ENCODE measurements around the gene HDAC9. TPM values are rescaled to one million over a fixed set of nuclear protein-coding genes. Genes with fewer than 3 reads are reported as not detected.

Gene HDAC9
- total RNA-seq, 1 experiment from 2014 or later, result 4.3 TPM

DNA sequence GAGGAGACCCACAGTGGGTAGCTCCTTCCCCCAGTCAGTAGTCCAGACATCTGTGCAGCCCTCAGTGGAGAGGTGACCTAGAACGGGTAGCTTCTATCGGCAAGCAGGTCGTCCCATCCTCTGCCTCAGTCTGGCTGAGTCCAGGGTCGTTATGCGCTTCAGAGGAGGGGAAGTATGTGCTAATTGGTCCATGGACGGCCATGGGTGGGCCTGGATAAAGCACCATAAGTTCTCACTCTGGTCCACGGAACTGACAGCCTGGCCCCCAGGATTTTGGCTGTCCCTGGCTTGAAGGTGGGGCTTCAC lies 78.6 kb downstream of the HDAC9 start:
- DNase-seq (ENCODE audit: low read depth, low spot score), result no peak
- no TSS peak for BruUV-seq (replicated peaks)
- Histone ChIP-seq H4K20me1 (ENCODE audit: insufficient read depth) (no peaks in the 10 kb centered on the region), H3K9me2 (ENCODE audit: insufficient read depth) (no peaks in the 10 kb centered on the region), H3K36me3 (ENCODE audit: control insufficient read depth in 1 of 2, insufficient read depth in 2 of 2, low read length in 2 of 2) (no peaks in the 10 kb centered on the region), H3K4me1 (ENCODE audit: control insufficient read depth in 1 of 2, insufficient read depth in 2 of 2, low read length in 2 of 2) (peaks cover 3 to 4% of the 10 kb centered on the region in 2 experiments; a peak in 2 of 4 replicates), H3K9me3 (ENCODE audit: control insufficient read depth in 1 of 2, insufficient read depth in 1 of 2, low read depth in 1 of 2, low read length in 2 of 2) (no peaks in the 10 kb centered on the region), H3K4me2 (ENCODE audit: low read length) (no peak overlapping the region), H3K4me3 (replicated peaks in 1 of 2; ENCODE audit: low read depth in 1 of 2, low read length in 2 of 2) (no peak overlapping the region), H2AFZ (ENCODE audit: low read depth, low read length, poor library complexity, severe bottlenecking) (no peak overlapping the region), H3K9ac (ENCODE audit: low read length) (no peak overlapping the region), H3K27ac (ENCODE audit: low read depth, low read length) (no peak overlapping the region), H3K79me2 (ENCODE audit: insufficient read depth, low read length) (no peaks in the 10 kb centered on the region), H3K27me3 (ENCODE audit: insufficient read depth, low read length) (no peaks in the 10 kb centered on the region)
- no peak for ATAC-seq
- CTCF ChIA-PET, result interaction anchor here (1.1 kb wide), 1 partner anchor 218 kb away, joined by 3 read pairs; no protein-coding TSS in a partner anchor
- RAD21 ChIA-PET (ENCODE audit: low non-redundant PET in 1 of 2, low total read pairs in 2 of 2, uncharacterized antibody in 2 of 2, unreplicated experiment in 2 of 2), result no interaction called here
- TF ChIP-seq RAD21 (IDR thresholded peaks at IDR 0.05; ENCODE audit: low read depth), result no peak
- TF ChIP-seq, protein P1, sequence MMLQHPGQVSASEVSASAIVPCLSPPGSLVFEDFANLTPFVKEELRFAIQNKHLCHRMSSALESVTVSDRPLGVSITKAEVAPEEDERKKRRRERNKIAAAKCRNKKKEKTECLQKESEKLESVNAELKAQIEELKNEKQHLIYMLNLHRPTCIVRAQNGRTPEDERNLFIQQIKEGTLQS (IDR thresholded peaks at IDR 0.05), result no peak
- TF ChIP-seq, protein P2, sequence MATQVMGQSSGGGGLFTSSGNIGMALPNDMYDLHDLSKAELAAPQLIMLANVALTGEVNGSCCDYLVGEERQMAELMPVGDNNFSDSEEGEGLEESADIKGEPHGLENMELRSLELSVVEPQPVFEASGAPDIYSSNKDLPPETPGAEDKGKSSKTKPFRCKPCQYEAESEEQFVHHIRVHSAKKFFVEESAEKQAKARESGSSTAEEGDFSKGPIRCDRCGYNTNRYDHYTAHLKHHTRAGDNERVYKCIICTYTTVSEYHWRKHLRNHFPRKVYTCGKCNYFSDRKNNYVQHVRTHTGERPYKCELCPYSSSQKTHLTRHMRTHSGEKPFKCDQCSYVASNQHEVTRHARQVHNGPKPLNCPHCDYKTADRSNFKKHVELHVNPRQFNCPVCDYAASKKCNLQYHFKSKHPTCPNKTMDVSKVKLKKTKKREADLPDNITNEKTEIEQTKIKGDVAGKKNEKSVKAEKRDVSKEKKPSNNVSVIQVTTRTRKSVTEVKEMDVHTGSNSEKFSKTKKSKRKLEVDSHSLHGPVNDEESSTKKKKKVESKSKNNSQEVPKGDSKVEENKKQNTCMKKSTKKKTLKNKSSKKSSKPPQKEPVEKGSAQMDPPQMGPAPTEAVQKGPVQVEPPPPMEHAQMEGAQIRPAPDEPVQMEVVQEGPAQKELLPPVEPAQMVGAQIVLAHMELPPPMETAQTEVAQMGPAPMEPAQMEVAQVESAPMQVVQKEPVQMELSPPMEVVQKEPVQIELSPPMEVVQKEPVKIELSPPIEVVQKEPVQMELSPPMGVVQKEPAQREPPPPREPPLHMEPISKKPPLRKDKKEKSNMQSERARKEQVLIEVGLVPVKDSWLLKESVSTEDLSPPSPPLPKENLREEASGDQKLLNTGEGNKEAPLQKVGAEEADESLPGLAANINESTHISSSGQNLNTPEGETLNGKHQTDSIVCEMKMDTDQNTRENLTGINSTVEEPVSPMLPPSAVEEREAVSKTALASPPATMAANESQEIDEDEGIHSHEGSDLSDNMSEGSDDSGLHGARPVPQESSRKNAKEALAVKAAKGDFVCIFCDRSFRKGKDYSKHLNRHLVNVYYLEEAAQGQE (IDR thresholded peaks at IDR 0.05; ENCODE audit: low read depth), result no peak
- TF ChIP-seq SRF (IDR thresholded peaks at IDR 0.05; ENCODE audit: low read depth), result no peak
- intact Hi-C loops (cut with micrococcal nuclease), result no loop called here
- POLR2A ChIA-PET, result no interaction called here

DNA sequence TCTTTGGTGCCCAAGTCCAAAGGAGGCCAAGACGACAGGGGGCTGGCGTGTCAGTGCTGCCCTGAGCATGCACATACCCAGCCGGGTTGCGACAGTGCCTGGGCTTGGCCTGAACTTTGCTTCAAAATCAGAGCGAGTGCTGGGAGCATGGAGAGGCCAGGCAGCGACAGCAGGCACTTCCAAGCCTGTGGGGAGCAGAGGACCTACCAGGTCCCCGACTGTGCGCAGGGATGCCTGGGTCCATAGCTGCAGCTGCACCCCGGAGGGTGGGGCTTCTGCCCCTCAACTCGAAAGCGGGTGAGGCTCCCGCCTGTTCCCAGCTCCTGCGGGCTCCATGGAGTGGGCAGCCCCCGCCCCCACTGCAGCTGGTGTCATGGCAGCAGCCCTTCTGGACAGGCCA lies 79.1 kb downstream of the HDAC9 start:
- no peak overlapping the region for H3K27ac ChIP-seq (ENCODE audit: low read depth, low read length)
- H3K79me2 ChIP-seq (ENCODE audit: insufficient read depth, low read length), result no peaks in the 10 kb centered on the region
- H4K20me1 ChIP-seq (ENCODE audit: insufficient read depth), result no peaks in the 10 kb centered on the region
- intact Hi-C loops (cut with micrococcal nuclease), result no loop called here
- no TSS peak for BruUV-seq (replicated peaks)
- H3K9ac ChIP-seq (ENCODE audit: low read length), result no peak overlapping the region
- POLR2A ChIA-PET, result no interaction called here
- H3K27me3 ChIP-seq (ENCODE audit: insufficient read depth, low read length), result no peaks in the 10 kb centered on the region
- H3K4me3 ChIP-seq (replicated peaks in 1 of 2; ENCODE audit: low read depth in 1 of 2, low read length in 2 of 2), result no peak overlapping the region
- no peak overlapping the region for H2AFZ ChIP-seq (ENCODE audit: low read depth, low read length, poor library complexity, severe bottlenecking)
- CTCF ChIA-PET, result interaction anchor here (0.5 to 1.2 kb wide), 2 partner anchors 20 to 222 kb away, joined by 3 read pairs; no protein-coding TSS in a partner anchor
- H3K9me3 ChIP-seq (ENCODE audit: control insufficient read depth in 1 of 2, insufficient read depth in 1 of 2, low read depth in 1 of 2, low read length in 2 of 2), result no peaks in the 10 kb centered on the region
- no peak for ATAC-seq
- no peaks in the 10 kb centered on the region for H3K36me3 ChIP-seq (ENCODE audit: control insufficient read depth in 1 of 2, insufficient read depth in 2 of 2, low read length in 2 of 2)
- peaks cover 3 to 4% of the 10 kb centered on the region in 2 experiments; a peak in 2 of 4 replicates for H3K4me1 ChIP-seq (ENCODE audit: control insufficient read depth in 1 of 2, insufficient read depth in 2 of 2, low read length in 2 of 2)
- no peaks in the 10 kb centered on the region for H3K9me2 ChIP-seq (ENCODE audit: insufficient read depth)
- DNase-seq (ENCODE audit: low read depth, low spot score), result no peak
- no peak overlapping the region for H3K4me2 ChIP-seq (ENCODE audit: low read length)
- RAD21 ChIA-PET (ENCODE audit: low non-redundant PET in 1 of 2, low total read pairs in 2 of 2, uncharacterized antibody in 2 of 2, unreplicated experiment in 2 of 2), result no interaction called here
- TF ChIP-seq, protein P3, sequence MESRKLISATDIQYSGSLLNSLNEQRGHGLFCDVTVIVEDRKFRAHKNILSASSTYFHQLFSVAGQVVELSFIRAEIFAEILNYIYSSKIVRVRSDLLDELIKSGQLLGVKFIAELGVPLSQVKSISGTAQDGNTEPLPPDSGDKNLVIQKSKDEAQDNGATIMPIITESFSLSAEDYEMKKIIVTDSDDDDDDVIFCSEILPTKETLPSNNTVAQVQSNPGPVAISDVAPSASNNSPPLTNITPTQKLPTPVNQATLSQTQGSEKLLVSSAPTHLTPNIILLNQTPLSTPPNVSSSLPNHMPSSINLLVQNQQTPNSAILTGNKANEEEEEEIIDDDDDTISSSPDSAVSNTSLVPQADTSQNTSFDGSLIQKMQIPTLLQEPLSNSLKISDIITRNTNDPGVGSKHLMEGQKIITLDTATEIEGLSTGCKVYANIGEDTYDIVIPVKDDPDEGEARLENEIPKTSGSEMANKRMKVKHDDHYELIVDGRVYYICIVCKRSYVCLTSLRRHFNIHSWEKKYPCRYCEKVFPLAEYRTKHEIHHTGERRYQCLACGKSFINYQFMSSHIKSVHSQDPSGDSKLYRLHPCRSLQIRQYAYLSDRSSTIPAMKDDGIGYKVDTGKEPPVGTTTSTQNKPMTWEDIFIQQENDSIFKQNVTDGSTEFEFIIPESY (IDR thresholded peaks at IDR 0.05; ENCODE audit: extremely low read depth, insufficient replicate concordance, low read length), result no peak
- TF ChIP-seq, protein P2 (IDR thresholded peaks at IDR 0.05; ENCODE audit: low read depth), result no peak
- TF ChIP-seq SIN3A (IDR thresholded peaks at IDR 0.05; ENCODE audit: low read depth) (no peak), POLR2A (IDR thresholded peaks at IDR 0.05; ENCODE audit: borderline replicate concordance, extremely low read depth, insufficient read depth, insufficient read length) (no peak)
